Activated T-cell treated with anti-CD3 and anti-CD28 coated beads for 1 hour (primary cell): ENCODE results near the gene KDM4C.

ENCODE experiments used
- DNase-seq: peaks from one replicate; pipeline ENCODE4 v3.0.0-alpha.2; 2020; ENCODE audit warnings: low read depth

The KDM4C gene

DNA sequence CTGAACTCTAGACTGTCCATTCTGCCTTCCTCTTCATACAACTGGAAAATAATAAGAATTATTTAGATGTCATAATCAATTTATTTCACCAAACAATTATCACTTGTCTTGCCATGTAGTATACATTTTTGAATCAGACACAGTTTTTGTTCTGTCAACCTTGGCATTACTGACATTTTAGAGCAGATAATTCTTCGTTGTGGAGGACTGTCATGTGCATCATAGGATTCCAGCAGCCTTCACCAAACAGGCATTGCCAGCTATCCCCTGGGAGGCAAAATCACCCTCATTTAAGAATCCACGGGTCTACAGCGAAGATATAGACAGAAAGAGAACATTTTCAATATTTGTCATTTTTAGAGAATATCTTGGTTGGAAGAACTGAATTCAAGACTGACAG is 293.9 kb downstream of the KDM4C start:
- DNase-seq: no peak

DNA sequence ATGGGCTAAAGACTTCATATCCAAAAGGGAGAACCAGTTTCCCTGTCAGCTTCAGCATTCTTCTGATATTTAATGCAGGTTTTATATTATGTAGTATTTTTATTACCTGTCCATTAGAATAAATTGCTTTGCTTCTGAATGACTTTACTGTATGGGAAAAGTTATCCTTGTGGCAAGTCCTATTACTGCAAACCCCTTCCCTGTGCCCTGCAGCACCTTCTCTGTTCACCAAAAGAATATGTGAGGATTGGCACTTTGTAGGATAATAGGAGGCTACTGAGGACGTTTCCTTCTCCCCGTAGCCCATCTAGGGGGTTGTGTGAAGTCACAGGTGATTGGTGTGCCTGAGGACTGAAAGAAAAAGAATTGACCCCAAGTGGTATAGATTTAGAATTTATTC is 296.1 kb downstream of the KDM4C start:
- DNase-seq: no peak

DNA sequence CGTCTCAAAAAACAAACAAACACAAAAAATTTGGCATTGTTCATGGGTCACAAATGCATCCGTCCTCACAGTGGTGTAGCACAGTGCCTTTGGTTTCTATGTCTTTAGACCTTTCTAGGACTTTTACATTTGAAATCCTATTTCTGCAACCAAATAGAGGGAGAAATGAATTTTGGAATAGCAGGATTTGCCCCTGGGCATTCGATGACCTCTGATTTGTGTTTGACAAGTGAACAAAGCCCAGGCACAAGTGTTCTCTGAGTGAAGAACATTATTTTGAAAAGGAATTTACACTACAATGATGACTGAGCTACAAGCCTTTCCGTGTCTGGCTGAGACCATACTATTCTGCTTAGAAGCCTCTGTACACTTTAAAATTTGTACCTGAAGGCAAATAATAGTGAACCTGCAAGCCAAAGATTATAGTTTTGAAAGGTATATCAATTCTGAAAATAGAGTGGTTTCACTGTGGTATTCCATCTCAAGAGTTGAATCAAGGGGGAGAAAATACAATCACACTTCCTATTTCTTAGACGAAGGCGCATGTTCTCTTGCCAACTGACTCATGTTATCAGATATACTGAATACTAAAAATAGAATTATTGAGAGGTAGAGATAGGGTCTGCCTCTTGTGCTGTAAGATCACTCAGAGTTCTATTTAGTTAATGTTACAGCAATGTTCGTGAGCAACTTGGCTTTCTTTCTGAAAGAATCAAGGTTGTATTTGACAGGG is 297.6 kb downstream of the KDM4C start:
- DNase-seq: no peak

DNA sequence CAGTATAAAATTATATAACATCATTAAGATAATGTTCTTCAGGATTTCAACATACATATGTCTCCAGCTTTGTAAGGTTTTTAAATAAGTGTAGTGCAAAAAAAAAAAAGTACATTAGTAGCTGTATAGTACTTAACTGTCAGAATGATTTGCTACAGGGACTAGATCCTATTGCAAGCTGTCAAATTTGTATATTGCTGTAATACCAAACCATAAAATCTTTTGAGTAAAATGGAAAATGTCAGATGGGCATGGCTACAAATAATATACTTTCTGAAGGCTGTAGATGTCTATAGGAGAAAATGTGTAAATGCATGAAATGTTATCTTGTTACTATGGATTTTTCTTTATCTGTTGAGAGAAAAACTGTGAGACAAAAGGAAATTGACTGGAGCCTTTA is 298.5 kb downstream of the KDM4C start:
- no peak for DNase-seq

DNA sequence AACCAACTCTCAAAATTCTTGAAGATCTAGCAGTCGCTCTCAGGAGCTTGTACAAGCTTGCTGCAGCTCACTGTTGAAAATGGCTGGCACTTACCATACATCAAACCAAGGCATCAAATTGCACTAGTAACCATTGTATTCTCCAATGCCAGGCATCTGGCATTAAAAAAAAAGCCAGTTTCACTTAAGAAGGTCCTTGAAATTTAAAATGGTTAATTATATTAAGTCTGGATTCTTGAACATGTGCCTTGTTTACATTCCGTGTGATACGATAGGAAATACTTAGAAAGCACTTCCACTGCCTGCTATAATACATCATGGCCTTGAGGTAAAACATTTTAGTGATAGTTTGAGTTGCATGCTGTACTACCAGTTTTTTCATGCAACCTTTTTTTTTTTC is 300.7 kb downstream of the KDM4C start:
- no peak for DNase-seq

DNA sequence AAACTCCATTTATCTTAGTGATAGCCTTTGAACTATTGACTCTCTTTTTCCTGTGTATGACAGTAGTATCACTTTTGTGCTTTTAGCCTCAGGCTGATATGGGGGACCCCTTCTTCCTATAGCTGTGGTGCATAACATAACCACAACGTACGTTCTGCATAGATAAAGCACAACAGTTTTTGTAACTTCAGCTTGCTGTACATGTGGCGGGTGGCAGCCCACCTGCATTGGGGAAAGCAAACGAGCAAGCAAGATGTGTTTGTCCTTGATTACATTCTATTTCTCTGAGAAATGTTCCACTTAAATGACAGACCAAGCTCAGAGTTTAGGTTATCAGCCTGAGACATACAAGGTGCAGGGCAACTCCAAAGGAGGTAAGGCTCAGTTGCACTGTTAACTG is 309.4 kb downstream of the KDM4C start:
- DNase-seq: no peak

DNA sequence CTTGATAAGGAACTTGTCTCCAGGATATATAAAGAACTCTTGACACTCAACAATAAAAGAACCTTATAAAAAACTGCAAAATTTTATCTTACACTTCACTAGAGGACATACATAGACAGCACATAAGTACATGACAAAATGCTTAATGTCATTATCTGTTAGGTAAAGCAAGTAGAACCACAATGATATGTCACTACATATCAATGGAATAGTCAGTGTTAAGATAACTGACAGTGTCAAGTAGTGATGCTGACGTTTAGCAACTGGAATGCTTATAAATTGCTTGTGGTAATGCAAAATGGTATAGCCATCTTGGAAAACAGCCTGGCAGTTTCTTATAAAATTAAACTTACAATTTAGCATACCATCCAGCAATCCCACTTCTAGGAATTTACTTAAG is 314.1 kb downstream of the KDM4C start:
- DNase-seq: no peak

DNA sequence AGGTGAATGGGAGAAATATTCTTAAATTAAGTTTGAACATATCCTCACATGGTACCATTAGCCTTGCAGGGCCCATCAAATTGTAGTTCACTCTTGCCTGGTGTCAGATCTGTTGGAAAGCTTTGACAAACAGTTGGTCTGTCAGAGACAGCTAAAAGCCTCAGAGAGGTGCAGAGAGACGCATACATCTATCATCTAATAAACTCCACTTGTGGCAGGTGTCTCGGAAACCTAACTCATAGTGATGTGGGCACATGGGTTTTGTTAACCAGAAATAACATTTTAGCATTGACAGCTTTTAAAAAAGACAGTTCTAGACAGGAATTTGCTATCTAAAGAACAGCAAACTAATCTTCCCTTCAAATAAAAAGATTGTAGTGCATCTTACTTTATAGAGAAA is 315.9 kb downstream of the KDM4C start:
- DNase-seq: no peak

DNA sequence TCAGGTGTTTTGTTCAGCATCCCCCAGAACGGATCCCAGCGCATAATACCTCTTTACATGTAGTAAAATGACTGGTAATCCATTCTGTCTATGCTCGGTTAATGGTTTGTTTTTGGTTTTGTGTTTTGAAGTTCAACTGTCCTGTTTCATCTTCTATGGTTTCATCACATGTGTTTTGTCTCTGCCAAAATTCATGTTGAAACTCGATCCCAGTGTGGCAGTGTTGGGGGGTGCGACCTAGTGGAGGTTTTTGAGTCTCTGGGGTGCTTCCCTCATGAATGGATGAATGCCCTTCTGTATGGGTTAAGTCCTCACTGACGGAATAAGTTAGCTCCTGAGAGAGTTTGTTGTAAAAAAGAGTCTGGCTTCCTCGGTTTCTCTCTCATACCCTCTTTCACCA is 317.4 kb downstream of the KDM4C start:
- no peak for DNase-seq

DNA sequence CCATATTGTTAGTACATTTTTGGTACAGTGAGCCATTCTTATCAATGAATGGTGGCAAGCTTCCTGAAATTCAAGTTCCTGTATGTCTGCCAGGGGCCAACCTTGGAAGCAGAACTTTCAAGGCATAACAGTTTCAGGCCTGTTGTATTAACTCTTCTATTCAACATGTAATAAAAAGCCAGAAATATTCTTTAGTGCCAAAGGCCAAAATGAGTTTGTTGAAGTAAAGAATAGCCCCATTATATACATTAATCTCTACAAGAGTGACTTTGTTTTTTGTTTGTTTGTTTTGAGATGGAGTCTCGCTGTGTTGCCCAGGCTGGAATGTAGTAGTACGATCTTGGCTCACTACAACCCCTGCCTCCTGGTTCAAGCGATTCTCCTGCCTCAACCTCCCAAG is 321.3 kb downstream of the KDM4C start:
- no peak for DNase-seq

DNA sequence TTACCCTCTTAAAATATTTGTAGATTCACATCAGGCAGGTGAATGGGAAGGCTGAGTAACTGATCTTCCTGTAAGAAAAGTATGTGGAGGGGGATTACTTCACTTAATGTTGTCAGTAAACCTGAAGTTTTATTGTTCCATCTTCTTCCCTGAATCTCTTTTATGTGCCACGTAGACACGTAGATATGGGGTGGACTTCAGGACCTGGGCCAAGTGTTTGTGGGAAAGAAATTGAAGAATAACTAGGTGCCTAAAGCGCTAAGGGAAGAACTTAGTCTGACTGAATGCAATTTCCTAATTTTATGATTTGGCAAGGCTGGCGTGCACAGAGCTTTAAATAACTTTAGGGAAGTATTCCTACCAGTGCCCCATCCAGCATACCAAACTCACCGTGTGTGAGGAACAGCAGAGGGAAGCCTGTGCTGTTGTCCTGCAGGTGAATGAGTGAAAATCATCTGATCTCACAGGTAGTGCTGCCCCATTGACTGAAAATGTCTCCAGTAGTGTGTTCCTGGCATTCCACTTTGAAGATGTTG is 323.4 kb downstream of the KDM4C start:
- DNase-seq: no peak

DNA sequence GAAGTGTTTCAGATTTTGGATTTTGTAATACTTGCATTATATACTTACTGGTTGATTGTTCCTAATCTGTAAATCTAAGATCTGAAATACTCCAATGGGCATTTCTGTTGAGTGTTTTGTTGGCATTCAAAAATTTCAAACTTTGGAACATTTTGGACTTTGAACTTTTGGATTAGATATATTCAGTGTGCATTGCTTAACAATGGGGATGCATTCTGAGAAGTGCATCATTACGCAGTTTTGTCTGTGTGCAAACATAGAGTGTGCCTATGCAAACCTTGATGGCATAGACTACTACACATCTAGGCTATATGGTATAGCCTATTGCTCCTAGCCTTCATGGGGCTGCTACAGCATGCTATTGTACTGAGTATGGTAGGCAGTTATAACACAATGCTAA is 325.4 kb downstream of the KDM4C start:
- no peak for DNase-seq

DNA sequence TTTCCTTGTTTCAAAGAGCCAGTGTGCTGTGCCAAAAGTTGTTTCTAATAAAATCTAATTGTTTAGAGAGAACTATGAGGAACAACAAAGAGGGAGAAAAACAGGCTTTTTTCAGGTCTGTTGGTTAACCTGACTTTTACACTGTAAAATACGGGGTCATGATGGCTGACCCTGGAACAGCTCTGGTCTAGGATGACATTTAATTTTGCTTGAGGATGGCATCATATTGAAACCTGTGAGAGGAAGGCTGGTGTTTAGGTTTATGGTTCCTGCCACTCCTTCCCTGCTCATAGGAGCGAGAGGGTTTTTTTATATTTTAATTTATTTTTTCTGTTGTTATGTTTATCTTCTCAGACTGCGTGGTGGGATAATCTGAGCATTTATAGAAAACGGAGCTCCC is 327.6 kb downstream of the KDM4C start:
- no peak for DNase-seq

DNA sequence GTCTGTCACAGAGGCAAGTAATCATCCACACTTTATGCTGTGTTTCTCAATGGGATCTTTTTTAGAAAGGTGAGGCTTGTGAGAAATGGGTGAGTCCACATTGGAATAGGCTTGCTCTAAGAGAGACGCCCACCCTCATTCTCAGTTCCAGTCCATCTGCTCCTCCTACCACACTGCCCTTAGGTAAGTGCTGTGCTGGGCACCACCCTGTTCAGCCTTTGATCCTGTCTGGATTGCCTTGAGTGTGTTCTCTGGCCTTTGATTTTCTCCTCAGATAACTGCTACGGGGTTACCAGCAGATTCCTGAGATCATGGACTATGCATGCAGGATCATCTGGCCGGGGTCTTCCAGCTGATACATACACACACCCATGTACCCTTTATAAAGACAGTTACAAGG is 328.6 kb downstream of the KDM4C start:
- DNase-seq: no peak

DNA sequence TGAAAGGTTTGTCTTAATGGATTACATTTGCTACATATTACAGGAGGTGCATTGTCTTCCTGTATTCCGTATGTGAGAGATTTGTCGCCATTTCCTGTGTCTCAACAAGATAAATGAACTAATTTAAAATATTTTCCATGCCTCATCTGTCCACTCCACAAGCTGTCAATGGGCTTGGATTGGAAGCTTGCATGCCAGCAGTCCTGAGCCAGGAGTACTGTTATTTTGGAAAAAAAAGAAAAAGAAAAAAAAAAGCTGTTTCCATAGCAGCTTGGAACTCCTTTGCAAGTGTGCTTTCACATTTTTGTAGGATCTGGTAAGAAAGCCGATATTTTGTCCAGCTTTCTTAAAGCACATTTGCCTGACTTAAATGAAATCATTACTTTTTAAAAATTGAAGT is 330.8 kb downstream of the KDM4C start:
- DNase-seq: no peak

DNA sequence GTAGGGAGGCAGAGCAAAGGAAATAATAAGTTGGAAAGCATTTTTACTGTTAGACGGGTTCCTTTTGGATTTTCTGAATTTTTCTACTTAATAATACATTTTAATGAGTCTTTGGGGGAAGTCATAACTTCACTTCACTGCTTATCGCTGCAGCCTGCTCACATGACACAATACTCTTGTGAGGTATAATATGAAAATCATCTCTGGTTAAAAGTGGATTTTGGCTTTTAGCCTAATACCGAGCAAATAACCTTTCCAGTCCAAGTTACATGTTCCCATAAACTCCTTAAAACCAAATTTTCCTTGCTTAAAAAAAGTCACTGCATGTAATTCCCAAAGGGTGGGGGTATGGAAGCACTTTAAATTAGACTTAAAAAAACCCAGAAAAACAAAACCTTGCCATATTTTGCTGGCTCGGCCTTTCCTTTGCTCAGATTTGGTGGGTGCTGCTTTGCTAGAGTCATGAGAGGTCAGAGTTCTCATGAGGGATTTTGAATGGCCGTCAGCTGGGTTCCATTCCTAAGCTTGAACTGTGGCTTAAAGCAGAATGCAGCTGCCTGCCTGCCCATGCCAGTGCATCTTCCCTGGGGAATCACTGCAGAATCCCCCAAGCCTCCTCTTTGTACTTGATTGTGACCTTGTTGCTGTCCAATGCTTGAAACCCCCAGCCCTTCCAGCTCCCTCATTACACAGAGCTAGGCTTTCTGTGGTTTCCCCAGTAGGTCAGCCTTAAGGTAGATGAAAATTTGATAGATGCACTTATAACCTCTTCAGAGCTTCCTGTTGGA is 331.8 kb downstream of the KDM4C start:
- DNase-seq: no peak

DNA sequence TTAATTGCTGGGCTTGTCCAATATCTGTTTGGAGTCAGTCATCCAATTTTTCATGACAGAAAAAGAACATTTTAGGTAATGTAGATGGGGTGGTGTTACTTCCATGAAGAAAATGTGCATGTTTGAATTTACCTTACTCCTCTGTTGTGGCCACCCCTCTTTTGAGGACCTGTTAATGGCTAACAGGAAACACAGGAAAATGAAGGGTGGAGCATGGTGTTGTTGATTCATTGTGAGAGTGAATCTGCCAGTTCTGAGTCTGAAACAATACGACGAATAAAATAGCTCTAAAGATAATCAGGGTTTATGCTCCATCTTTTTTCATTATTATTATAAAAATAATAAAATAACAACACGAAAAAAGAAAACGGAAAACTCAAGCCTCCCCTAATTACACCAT is 335.3 kb downstream of the KDM4C start:
- no peak for DNase-seq

DNA sequence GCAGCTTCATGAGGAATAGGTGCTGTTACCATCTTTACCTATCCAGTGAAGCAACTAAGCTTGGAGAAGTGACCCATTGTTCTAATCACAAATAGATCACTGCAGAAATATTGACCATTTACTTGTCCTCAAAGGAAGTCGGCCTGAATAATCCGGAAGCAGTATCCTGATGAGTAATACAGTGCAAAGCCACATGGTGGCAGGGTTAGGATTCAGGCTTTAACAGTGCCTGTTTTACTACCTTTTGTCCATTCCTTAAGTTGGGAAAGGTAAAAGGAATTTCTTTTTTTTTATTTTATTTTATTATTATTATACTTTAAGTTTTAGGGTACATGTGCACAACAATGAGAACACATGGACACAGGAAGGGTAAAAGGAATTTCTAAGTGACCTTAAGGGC is 336.3 kb downstream of the KDM4C start:
- no peak for DNase-seq

DNA sequence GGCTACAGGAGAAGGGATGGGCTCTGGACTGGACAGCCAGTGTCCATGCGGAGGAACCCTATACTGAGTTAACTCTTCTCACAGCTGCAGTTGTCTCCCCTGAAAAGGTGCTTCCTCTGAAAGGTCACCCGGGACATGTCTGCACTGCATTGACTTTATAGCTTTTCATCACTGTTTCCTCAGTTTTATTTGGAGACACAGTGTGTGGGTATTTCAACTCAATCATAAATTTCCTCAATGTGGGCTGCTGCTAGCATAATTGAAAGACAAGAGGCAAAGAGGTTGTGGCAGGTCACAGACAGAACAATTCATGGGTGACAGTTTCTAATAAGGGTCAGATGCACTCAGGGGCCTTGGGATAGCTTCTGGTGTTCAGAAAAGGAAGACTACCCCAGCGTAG is 336.8 kb downstream of the KDM4C start:
- DNase-seq: no peak

DNA sequence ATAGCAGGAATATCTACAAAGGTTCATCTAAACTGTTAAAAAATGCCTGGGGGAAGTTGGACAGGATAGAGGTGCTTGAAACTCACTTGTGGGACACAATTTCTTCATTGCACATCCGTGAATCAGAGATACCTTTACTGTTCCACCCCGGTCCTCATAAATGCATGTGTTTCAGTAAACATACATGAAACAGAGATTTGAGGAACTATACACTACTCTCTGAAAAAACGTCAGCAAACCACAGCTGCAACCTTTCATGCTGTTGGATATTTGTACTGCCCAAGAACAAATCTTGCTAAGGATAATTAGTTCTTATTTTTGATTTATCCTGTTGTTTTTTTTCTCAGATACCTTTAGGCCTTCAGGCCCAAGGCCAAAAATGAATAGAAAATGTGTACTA is 337.3 kb downstream of the KDM4C start:
- no peak for DNase-seq

DNA sequence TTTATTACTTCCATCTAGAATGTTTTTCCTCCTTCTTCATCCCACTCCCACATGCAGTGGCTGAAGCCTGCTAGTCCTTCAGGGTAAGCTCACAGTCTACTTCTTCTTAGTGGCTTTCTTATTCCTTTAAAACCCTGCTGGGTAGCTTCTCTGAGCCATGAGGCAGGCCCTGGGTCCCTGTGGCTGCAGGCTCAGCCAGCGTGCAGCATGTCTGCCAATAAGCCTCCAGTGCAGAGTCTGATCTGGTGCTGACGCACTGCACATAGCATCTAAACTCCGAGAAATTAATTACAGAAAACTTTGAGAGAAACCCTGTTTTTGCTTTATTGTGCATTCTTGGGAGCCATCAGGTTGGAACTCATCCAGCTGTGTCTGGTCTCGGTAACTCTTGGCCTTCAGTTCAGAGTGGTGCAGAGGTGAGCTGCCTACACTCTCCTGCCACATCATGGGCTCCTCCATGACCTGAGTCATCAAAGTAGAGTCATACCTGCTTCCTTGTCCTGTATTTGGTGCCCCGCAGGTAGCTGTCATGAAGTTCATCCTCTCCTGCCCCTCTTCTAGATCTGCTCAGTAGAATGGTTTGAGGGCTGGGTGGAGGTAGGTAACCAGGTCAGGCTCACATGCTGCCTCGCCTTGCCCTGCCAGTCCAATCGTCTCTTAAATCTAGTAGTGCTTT is 339.4 kb downstream of the KDM4C start:
- DNase-seq: no peak

DNA sequence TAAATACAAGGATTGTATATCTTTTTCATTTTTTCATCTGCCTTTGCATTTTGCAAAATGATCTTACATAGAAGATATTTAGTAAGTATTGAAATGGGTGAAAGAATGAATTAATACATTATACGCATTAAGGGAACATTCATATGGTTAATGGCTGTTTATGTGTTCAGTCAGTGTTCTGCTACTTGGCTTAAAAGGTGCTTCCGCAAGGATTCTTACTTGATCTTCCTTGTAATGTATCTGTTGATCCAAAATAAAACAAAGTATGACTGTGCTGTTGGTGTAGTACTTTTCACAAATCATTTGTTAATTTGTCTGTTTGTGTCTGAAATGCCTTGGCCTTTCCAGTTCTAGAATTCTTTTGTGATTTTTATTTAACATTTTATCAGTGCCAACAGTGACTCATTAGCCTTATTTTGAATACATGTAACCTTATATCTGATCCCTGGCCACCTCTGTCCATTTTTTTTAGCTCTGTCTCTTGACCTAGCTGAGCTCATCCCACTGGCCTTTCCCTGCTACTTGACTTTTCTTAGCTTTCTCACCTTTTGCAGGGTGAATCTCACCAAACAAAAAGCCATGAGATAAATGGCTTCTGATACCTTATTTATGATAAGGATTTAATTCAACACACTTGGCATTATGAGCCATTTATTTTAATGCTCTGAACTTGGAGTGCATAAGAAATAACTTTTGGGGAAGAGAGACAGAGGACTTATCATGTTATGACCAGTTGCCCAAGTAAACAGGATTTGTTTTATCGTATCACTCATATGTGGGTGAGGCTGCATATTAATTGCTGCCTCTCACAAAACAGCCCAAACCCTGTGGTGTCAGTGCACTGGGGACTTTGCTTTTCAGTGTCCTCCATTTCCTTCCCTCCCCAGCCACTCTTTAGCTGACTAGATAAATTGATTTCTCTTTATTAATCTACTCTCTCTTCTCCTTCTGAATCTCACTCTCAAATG is 340.3 kb downstream of the KDM4C start:
- DNase-seq: no peak
